Neuronal stem cell (in vitro differentiated cells): ENCODE results near the gene STX1A.
"Not testable (repeated sequence)": the region's sequence is repeated elsewhere in the genome, so short reads cannot be mapped to it uniquely, and the experiment has no call there.

Source experiments
- DNase-seq: peaks from one replicate; pipeline ENCODE4 v3.0.0-alpha.2; 2013; ENCODE audit warnings: low spot score
- H2AFZ ChIP-seq: one replicate; pipeline ENCODE4 v1.6.1; 2013; ENCODE audit warnings: mild to moderate bottlenecking, low read length, inconsistent platforms
- H2AK5ac ChIP-seq: 2 replicates; pipeline ENCODE4 v1.6.1; 2013; ENCODE audit warnings: low read depth, mild to moderate bottlenecking, inconsistent platforms, low read length, moderate library complexity, mixed read lengths
- H2BK120ac ChIP-seq: 2 replicates; pipeline ENCODE4 v1.6.1; 2013; ENCODE audit warnings: low read depth, mild to moderate bottlenecking, inconsistent platforms, low read length, moderate library complexity, mixed read lengths
- H2BK12ac ChIP-seq: one replicate; pipeline ENCODE4 v1.6.1; 2013; ENCODE audit warnings: low read length, inconsistent platforms
- H2BK15ac ChIP-seq: 2 replicates; pipeline ENCODE4 v1.6.1; 2013; ENCODE audit warnings: mild to moderate bottlenecking, low read length, inconsistent platforms, mixed read lengths
- H2BK5ac ChIP-seq: one replicate; pipeline ENCODE4 v1.6.1; 2013; ENCODE audit warnings: inconsistent platforms, mild to moderate bottlenecking, low read length, moderate library complexity
- H3K14ac ChIP-seq: one replicate; pipeline ENCODE4 v1.6.1; 2013; ENCODE audit warnings: low read length, inconsistent platforms
- H3K18ac ChIP-seq: 2 replicates; pipeline ENCODE4 v1.6.1; 2013; ENCODE audit warnings: low read length, inconsistent platforms
- H3K23ac ChIP-seq: 2 replicates; pipeline ENCODE4 v1.6.1; 2013; ENCODE audit warnings: low read depth, mild to moderate bottlenecking, mixed read lengths, low read length, inconsistent platforms; ENCODE audit not compliant: poor library complexity
- H3K27ac ChIP-seq: replicated peaks from 3 replicates; pipeline ENCODE4 v1.5.1; 2013; ENCODE audit warnings: low read length, inconsistent platforms
- H3K27me3 ChIP-seq, 3 experiments: 2 replicates each; pipeline ENCODE4 v1.6.1; 2013; ENCODE audit warnings: low read length in 3 of 3, mild to moderate bottlenecking in 2 of 3, inconsistent platforms in 1 of 3, low read depth in 1 of 3, mixed read lengths in 1 of 3, moderate library complexity in 1 of 3; ENCODE audit not compliant: control insufficient read depth in 3 of 3, insufficient read depth in 3 of 3
- H3K36me3 ChIP-seq, 2 donors: replicated peaks in 1 of 2; 2 replicates each; pipeline ENCODE4 v1.6.1; 2013; ENCODE audit warnings: low read length in 2 of 2; ENCODE audit not compliant: control insufficient read depth in 2 of 2, insufficient read depth in 2 of 2
- H3K4ac ChIP-seq: 2 replicates; pipeline ENCODE4 v1.6.1; 2013; ENCODE audit warnings: inconsistent platforms, mild to moderate bottlenecking, low read length, moderate library complexity
- H3K4me1 ChIP-seq, 2 donors: 1 replicate in 1 of 2; 2 replicates in 1 of 2; pipeline ENCODE4 v1.6.1; 2013; ENCODE audit warnings: low read length in 2 of 2, low read depth in 1 of 2; ENCODE audit not compliant: control insufficient read depth in 2 of 2, insufficient read depth in 1 of 2
- H3K4me2 ChIP-seq: one replicate; pipeline ENCODE4 v1.6.1; 2013; ENCODE audit warnings: mild to moderate bottlenecking, low read length, inconsistent platforms; ENCODE audit not compliant: insufficient read depth, poor library complexity, severe bottlenecking
- H3K4me3 ChIP-seq, 2 donors: 2 replicates each; pipeline ENCODE4 v1.5.1; 2013; ENCODE audit warnings: low read length in 2 of 2, mild to moderate bottlenecking in 2 of 2, inconsistent platforms in 1 of 2, moderate library complexity in 1 of 2
- H3K79me1 ChIP-seq: one replicate; pipeline ENCODE4 v1.6.1; 2013; ENCODE audit warnings: low read depth, mild to moderate bottlenecking, inconsistent platforms, low read length, moderate library complexity
- H3K9ac ChIP-seq: one replicate; pipeline ENCODE4 v1.6.1; 2013; ENCODE audit warnings: mild to moderate bottlenecking, low read depth, low read length, inconsistent platforms; ENCODE audit not compliant: poor library complexity
- H3K9me3 ChIP-seq, 2 donors: replicated peaks in 1 of 2; 2 replicates each; pipeline versions ENCODE3 to v1.6.1; 2013; ENCODE audit warnings: low read length in 2 of 2, mild to moderate bottlenecking in 2 of 2, inconsistent platforms in 1 of 2, low read depth in 1 of 2, mixed read lengths in 1 of 2, moderate library complexity in 1 of 2; ENCODE audit not compliant: control insufficient read depth in 2 of 2, insufficient read depth in 1 of 2
- H4K8ac ChIP-seq: one replicate; pipeline ENCODE4 v1.6.1; 2013; ENCODE audit warnings: low read depth, mild to moderate bottlenecking, inconsistent platforms, low read length, moderate library complexity
- H4K91ac ChIP-seq: one replicate; pipeline ENCODE4 v1.6.1; 2013; ENCODE audit warnings: low read length, low read depth, mild to moderate bottlenecking, inconsistent platforms; ENCODE audit not compliant: poor library complexity
- WGBS, 2 donors: extraction: QIAGEN DNeasy Blood & Tissue Kit; methylation state at CpG; one replicate each; pipeline ENCODE4 v1.1.7; 2013; ENCODE audit warnings: missing lambda C conversion rate in 2 of 2, mixed read lengths in 1 of 2; ENCODE audit not compliant: insufficient read length in 2 of 2, insufficient replicate concordance in 1 of 2; ENCODE audit errors: extremely low coverage in 2 of 2; 5-methylcytosine and 5-hydroxymethylcytosine counted together

STX1A gene

DNA sequence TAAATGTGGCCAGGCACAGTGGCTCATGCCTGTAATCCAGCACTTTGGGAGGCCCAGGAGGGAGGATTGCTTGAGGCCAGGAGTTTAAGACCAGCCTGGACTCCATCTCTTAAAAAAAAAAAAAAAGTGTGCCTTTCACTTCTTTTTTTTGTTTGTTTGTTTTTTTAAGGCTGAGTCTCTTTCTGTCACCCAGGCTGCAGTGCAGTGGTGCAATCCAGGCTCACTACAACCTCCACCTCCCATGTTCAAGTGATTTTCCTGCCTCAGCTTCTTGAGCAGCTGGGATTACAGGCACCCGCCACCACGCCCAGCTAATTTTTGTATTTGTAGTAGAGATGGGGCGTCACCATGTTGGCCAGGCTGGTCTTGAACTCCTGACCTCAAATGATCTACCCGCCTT is 2.7 kb upstream of the STX1A start:
- H3K27ac ChIP-seq, H2BK12ac ChIP-seq, H3K18ac ChIP-seq, H4K91ac ChIP-seq, H3K36me3 ChIP-seq, H3K9me3 ChIP-seq, DNase-seq, H3K4ac ChIP-seq, H3K14ac ChIP-seq, H2AFZ ChIP-seq, H2AK5ac ChIP-seq, H3K4me2 ChIP-seq, H3K23ac ChIP-seq, H2BK15ac ChIP-seq, H3K4me3 ChIP-seq, H2BK5ac ChIP-seq, H3K9ac ChIP-seq, H4K8ac ChIP-seq, H3K4me1 ChIP-seq, H2BK120ac ChIP-seq: not testable (repeated sequence)
- H3K79me1 ChIP-seq, result peaks cover 10% of the 10 kb centered on the region
- peaks cover 0 to 32% (median 8%) of the 10 kb centered on the region in 3 experiments for H3K27me3 ChIP-seq
- WGBS, 2 donors, result no CpG with 5 or more reads among the region's 4 CpGs

DNA sequence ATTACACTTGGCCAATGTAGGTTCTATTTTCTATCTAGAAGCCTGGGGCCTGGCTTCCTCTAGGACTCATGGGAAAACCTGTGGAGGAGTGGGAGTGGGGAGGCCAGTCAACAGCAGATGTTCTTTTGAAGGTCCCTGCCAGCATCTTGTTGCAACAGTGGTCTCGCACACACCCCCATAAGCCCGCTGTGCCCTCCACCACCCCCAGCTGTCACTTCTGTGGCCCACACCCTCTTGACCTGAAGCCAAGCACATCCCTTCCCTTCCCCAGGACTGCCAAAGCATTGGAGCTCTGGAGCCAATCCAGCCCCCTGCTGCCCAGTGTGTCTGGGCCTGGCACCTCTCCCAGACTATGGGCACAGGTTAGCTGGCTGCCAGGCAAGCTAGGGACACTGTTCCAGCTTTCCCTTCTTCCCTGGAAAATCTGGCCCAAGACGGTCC is 1.9 kb upstream of the STX1A start:
- Histone ChIP-seq H2BK5ac (no peak overlapping the region), H2BK15ac (peak overlapping the region; percentile 93), H3K4ac (no peak overlapping the region), H3K27me3 (peaks cover 0 to 27% (median 8%) of the 10 kb centered on the region in 3 experiments), H3K18ac (peak overlapping the region; percentile 19), H3K23ac (no peak overlapping the region), H3K79me1 (peaks cover 10% of the 10 kb centered on the region), H3K9ac (no peak overlapping the region), H2BK120ac (no peak overlapping the region), H2AK5ac (peak overlapping the region; percentile 89), H3K9me3 (no peaks in the 10 kb centered on the region), H2AFZ (no peak overlapping the region), H3K4me1 (peaks cover 0 to 4% of the 10 kb centered on the region in 2 donors), H3K36me3 (no peaks in the 10 kb centered on the region), H3K4me2 (no peak overlapping the region), H4K91ac (no peak overlapping the region), H4K8ac (no peak overlapping the region), H3K14ac (no peak overlapping the region), H3K27ac (no peak overlapping the region), H3K4me3 (no peak overlapping the region), H2BK12ac (peak overlapping the region; percentile 73)
- no peak for DNase-seq
- WGBS, 2 donors, result no CpG with 5 or more reads among the region's 3 CpGs

- not testable (repeated sequence) for H3K23ac ChIP-seq, H2BK12ac ChIP-seq, H3K4me2 ChIP-seq, H3K4me3 ChIP-seq, H3K14ac ChIP-seq, H3K9me3 ChIP-seq, H3K4me1 ChIP-seq, H3K27ac ChIP-seq, H2BK5ac ChIP-seq, H4K8ac ChIP-seq, DNase-seq, H2AFZ ChIP-seq, H4K91ac ChIP-seq, H3K36me3 ChIP-seq, H3K4ac ChIP-seq, H3K9ac ChIP-seq, H2BK120ac ChIP-seq, H2BK15ac ChIP-seq, H3K18ac ChIP-seq
- Histone ChIP-seq H3K79me1 (peaks cover 10% of the 10 kb centered on the region), H3K27me3 (peaks cover 0 to 27% (median 8%) of the 10 kb centered on the region in 3 experiments), H2AK5ac (peak overlapping the region; percentile 1)
- no CpG with 5 or more reads among the region's 9 CpGs for WGBS, 2 donors
These were observed 974 bp upstream of the STX1A start for GRCh38 chr7:73720443-73720842.

GRCh38 chr7:73719806-73720169 is 319 bp upstream of the STX1A start:
- H3K27me3 ChIP-seq, result peaks cover 0 to 27% (median 8%) of the 10 kb centered on the region in 3 experiments
- no peak overlapping the region for H3K23ac ChIP-seq
- DNase-seq, result no peak
- no peak overlapping the region for H3K27ac ChIP-seq
- no CpG with 5 or more reads among the region's 16 CpGs for WGBS, 2 donors
- H2BK15ac ChIP-seq, result no peak overlapping the region
- no peak overlapping the region for H3K9ac ChIP-seq
- H3K18ac ChIP-seq, result peak overlapping the region; percentile 76
- H3K9me3 ChIP-seq, result no peaks in the 10 kb centered on the region
- no peak overlapping the region for H4K8ac ChIP-seq
- H3K4ac ChIP-seq, result no peak overlapping the region
- no peak overlapping the region for H2BK12ac ChIP-seq
- H2BK5ac ChIP-seq, result peak overlapping the region; percentile 39
- no peak overlapping the region for H2BK120ac ChIP-seq
- no peak overlapping the region for H4K91ac ChIP-seq
- peaks cover 10% of the 10 kb centered on the region for H3K79me1 ChIP-seq
- H3K4me3 ChIP-seq, result peak overlapping the region; percentile 55 to 60
- peaks cover 3 to 4% of the 10 kb centered on the region in 2 donors for H3K4me1 ChIP-seq
- H2AFZ ChIP-seq, result peak overlapping the region; percentile 69
- peak overlapping the region; percentile 1 for H2AK5ac ChIP-seq
- no peaks in the 10 kb centered on the region for H3K36me3 ChIP-seq
- no peak overlapping the region for H3K14ac ChIP-seq
- peak overlapping the region; percentile 69 for H3K4me2 ChIP-seq
